Pancreas (tissue), 10 donors: Measurements from ENCODE around the gene SRPRB. TPM values are rescaled to one million over a fixed set of nuclear protein-coding genes. Genes with fewer than 3 reads are reported as not detected.

Source experiments
- ATAC-seq, 4 donors: fragments of 200-7000 bp; cut with Tn5 transposase; one replicate each; pipeline versions ENCODE4 v1.8.0 to v1.9.1; 2020; ENCODE audit warnings: mild to moderate bottlenecking in 4 of 4, moderate library complexity in 4 of 4
- DNase-seq, 6 donors: peaks; one replicate each; pipeline ENCODE4 v3.0.0-alpha.2; 2020
- FAIRE-seq: peaks from 2 replicates; lab custom pipeline; 2012; peaks lifted over from hg19 to GRCh38; lab: Jason Lieb, UNC
- H3K27ac ChIP-seq, 4 donors: fragments of 200-600 bp; sonication (generic); 1 replicate in 3 of 4; 2 replicates in 1 of 4; pipeline versions ENCODE4 v1.5.0 to v1.8.0; 2020
- H3K27me3 ChIP-seq, 4 donors: fragments of 200-600 bp; one replicate each; pipeline ENCODE4 v1.8.0; 2021
- H3K36me3 ChIP-seq, 3 donors: fragments of 200-600 bp; sonication (generic) in 1 of 3; one replicate each; pipeline versions ENCODE4 v1.5.0 to v1.8.0; 2020 to 2021
- H3K4me1 ChIP-seq, 3 donors: fragments of 200-600 bp; one replicate each; pipeline ENCODE4 v1.8.0; 2021
- H3K4me3 ChIP-seq, 4 donors: fragments of 200-600 bp; sonication (generic) in 2 of 4; one replicate each; pipeline versions ENCODE4 v1.5.0 to v1.8.0; 2020 to 2021
- H3K9me3 ChIP-seq, 4 donors: fragments of 200-600 bp; one replicate each; pipeline ENCODE4 v1.8.0; 2021
- WGBS, 2 donors: extraction: QIAGEN DNeasy Blood & Tissue Kit; methylation state at CpG; one replicate each; pipeline ENCODE4 v1.1.7; 2013; 5-methylcytosine and 5-hydroxymethylcytosine counted together
- intact Hi-C, 3 donors: fragments of 100-400 bp; cut with DNase I; formaldehyde crosslinking; loops; one replicate each; pipeline versions ENCODE4 v1.11.1 to v1.14.2; 2022
- polyA plus RNA-seq, 2 donors: library from polyadenylated mRNA; stranded (reverse); fragments of 200-250 nt; gene quantifications; one replicate each; pipeline ENCODE4 v1.2.3, GENCODE V29; 2013
- total RNA-seq, 6 donors: library from RNA; stranded (reverse); fragmentation: NEBNext Ultra II Directional in 4 of 6; extraction: Animal tissue kit (Norgen Biotek cat#: 25700) in 4 of 6; gene quantifications; one replicate each; pipeline versions ENCODE4 v1.2.1 to v1.2.4, GENCODE V29; 2021 to 2023
- TF ChIP-seq, protein P1 (sequence below), 4 donors: fragments of 200-600 bp; sonication (generic) in 3 of 4; IDR thresholded peaks; one replicate each; pipeline versions ENCODE4 v1.5.0 to v1.8.0; 2021; ENCODE audit warnings: antibody characterized with exemption in 4 of 4
- donor health status: healthy with polysubstance abuse.
- donor health status: DM: no; HTN: no; CAD: no; lungs with moderate emphysema.
- donor health status: DM: no; HTN: no; CAD: no.
- donor health status: control.
- donor health status: control.
- donor health status: Bipolar disorder and iron deficiency.
- donor health status: DM: yes; HTN: yes; CAD: no.
- donor health status: DM: no; HTN: no; CAD: no.
- donor health status: DM: no; HTN: no; CAD: no.
- donor health status: DM: yes; HTN: yes; CAD: no.

The SRPRB gene
- total and polyA plus RNA-seq, 8 donors: 37.0 to 132 (median 75.3) TPM

DNA sequence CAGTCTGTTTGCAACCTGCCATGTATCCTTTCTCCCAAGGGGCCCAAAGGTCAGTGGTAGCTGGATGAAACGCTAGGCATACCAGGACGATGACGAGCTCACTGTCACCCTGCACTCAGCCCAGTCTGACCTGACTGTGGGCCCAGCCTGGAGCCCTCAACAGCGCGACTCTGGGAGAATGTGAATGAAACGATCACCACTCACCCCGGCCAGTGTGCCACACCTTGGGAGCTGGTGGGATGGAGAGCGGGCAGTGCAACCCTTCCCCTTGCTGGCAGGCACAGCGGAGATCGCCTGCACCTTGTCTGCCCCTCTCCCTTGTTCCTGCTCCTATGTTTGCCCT, 27.2 kb downstream of the SRPRB start:
- ATAC-seq (no peak), DNase-seq (no peak), FAIRE-seq (no peak)
- intact Hi-C loops: no loop called here
- no peaks in the 10 kb centered on the region for H3K9me3 ChIP-seq
- 90 to 91% methylated on average over 10 of the region's 10 CpGs for WGBS, 2 donors
- no peak overlapping the region for H3K4me3 ChIP-seq
- TF ChIP-seq, protein P1, sequence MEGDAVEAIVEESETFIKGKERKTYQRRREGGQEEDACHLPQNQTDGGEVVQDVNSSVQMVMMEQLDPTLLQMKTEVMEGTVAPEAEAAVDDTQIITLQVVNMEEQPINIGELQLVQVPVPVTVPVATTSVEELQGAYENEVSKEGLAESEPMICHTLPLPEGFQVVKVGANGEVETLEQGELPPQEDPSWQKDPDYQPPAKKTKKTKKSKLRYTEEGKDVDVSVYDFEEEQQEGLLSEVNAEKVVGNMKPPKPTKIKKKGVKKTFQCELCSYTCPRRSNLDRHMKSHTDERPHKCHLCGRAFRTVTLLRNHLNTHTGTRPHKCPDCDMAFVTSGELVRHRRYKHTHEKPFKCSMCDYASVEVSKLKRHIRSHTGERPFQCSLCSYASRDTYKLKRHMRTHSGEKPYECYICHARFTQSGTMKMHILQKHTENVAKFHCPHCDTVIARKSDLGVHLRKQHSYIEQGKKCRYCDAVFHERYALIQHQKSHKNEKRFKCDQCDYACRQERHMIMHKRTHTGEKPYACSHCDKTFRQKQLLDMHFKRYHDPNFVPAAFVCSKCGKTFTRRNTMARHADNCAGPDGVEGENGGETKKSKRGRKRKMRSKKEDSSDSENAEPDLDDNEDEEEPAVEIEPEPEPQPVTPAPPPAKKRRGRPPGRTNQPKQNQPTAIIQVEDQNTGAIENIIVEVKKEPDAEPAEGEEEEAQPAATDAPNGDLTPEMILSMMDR (IDR thresholded peaks at IDR 0.05): no peak
- H3K27me3 ChIP-seq: no peaks in the 10 kb centered on the region
- no peaks in the 10 kb centered on the region for H3K36me3 ChIP-seq
- no peaks in the 10 kb centered on the region for H3K4me1 ChIP-seq
- H3K27ac ChIP-seq: no peak overlapping the region

DNA sequence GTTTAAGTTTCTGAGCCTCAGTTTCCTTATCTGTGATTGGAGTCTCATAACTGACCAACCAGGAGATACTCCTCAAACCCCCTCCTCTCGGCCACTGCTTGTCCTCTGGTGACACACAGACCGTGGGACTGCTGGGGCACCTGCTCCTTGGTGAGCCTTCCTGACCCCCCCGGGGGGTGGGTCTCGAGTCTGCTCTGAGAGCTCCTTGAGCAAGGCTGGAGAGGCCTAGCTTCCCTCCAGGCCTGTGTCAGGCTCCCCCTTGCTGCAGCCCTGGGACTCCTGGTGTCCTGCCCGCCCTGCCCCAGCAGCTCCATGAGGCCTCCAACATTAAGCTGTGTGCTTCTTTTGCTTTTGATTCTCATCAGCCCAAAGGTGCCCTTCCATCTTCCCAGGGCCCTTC, 27.7 kb downstream of the SRPRB start:
- no peaks in the 10 kb centered on the region for H3K4me1 ChIP-seq
- TF ChIP-seq, protein P1 (IDR thresholded peaks at IDR 0.05): no peak
- ATAC-seq (no peak), DNase-seq (peak in 1 of 6 donors; percentile 66), FAIRE-seq (no peak)
- H3K4me3 ChIP-seq: no peak overlapping the region
- H3K27ac ChIP-seq: no peak overlapping the region
- intact Hi-C loops: no loop called here
- H3K27me3 ChIP-seq: no peaks in the 10 kb centered on the region
- no peaks in the 10 kb centered on the region for H3K36me3 ChIP-seq
- H3K9me3 ChIP-seq: no peaks in the 10 kb centered on the region
- WGBS, 2 donors: 82 to 94% methylated on average over 5 of the region's 5 CpGs

DNA sequence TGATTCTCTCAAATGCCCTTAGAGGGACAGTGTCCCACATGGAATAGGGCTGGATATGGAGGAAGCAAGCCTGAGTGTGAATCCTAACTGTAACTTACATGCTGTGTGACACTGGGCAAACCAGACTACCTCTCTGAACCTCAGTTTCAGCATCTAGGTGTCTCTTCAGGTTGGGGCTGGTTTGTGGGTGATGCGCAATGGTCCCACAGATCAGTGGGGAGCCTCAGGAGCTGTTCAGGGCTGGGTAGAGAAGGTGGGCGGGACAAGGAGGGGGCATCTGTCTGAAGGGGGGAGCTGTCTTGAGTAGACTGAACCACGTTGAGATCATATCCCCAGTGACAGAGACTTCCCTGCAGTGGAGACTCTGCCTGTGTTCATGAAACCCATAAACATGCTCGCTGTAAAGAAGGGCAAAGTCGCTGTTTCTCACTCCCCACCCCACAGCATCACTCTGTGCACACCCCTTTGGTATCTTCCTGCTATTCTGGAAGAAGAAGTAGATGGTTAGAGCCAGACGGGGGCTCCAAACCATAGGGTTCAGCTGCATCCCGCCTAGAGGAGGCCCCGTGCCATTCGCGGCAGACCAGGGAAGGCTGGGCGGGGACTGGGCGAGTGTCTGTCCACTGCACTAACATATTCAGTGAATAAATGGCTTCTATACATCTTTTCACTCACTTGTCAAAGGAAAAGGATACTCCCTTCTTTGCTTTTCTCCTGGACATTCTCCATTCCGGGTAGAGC, 28.4 kb downstream of the SRPRB start:
- H3K27me3 ChIP-seq: no peaks in the 10 kb centered on the region
- FAIRE-seq (no peak), DNase-seq (no peak)

DNA sequence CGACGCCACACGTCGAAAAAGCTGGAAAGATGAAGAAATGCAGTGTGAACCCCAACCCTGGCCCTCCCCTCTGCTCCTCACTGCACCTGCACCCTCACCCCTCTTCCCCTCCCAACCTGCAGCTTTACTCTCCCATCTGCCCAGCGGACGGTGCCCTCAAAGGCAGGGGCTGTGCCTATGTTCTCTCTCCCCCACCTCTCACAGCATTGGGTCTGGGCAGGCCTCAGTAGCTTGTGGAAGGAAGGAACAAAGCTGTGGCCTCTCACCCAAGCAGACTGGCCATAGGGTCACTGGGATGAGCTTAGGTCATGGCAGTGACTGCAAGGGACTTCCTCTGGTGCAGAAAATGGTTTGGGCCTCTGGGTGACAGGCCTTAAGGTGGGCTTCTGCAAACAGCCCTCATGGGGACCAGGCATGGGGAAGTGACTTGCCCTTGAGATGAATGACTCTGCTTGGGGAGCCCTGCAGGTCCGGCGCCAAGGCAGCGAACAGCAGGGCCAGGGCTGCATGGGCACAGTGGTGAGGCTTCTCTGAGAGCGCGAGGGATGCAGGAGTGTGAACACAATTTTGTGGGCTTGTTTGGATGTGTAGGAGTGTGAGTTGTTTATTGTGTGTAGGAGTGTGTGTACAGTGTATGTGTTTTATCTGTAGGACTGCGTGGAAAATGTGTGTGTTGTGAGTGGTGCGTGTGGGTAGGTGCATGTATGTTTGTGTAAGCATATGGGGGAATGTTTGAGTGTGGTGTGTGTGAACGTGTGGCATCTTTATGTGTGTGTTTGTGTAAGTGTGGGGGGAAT, 29.2 kb downstream of the SRPRB start:
- Histone ChIP-seq H3K27me3 (no peaks in the 10 kb centered on the region), H3K4me1 (no peaks in the 10 kb centered on the region), H3K4me3 (no peak overlapping the region), H3K9me3 (no peaks in the 10 kb centered on the region), H3K27ac (no peak overlapping the region), H3K36me3 (no peaks in the 10 kb centered on the region)
- intact Hi-C loops: no loop called here
- TF ChIP-seq, protein P1 (IDR thresholded peaks at IDR 0.05): no peak
- no peak for FAIRE-seq
- no peak for ATAC-seq
- DNase-seq: no peak
- WGBS, 2 donors: 92 to 93% methylated on average over 14 of the region's 14 CpGs

More for the DNA sequence above, 28.4 kb downstream of the SRPRB start:
- WGBS, 2 donors: 90 to 91% methylated on average over 13 of the region's 13 CpGs
- TF ChIP-seq, protein P1 (IDR thresholded peaks at IDR 0.05): no peak
- no peaks in the 10 kb centered on the region for H3K9me3 ChIP-seq
- no peaks in the 10 kb centered on the region for H3K4me1 ChIP-seq
- no peaks in the 10 kb centered on the region for H3K36me3 ChIP-seq
- no peak overlapping the region for H3K27ac ChIP-seq
- H3K4me3 ChIP-seq: no peak overlapping the region
- intact Hi-C loops: no loop called here
- no peak for ATAC-seq

DNA sequence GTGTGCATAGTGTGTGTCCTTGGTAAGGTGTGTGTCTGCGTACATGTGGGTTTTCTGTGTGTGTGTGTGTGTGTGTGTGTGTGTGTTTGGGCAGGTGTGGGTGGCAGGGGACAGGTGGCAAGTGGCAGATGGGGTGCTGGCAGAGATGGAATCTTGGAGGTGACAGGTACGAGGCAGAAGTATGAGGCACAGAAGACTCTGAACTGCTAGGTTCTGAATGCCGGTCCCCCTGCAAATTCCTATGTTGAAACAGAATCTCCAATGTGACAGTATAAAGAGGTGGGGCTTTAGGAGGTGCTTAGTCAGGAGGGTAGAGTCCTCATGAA, 29.8 kb downstream of the SRPRB start:
- Histone ChIP-seq H3K27ac (no peak overlapping the region), H3K27me3 (no peaks in the 10 kb centered on the region), H3K4me1 (no peaks in the 10 kb centered on the region), H3K9me3 (no peaks in the 10 kb centered on the region), H3K36me3 (no peaks in the 10 kb centered on the region), H3K4me3 (no peak overlapping the region)
- intact Hi-C loops: no loop called here
- no peak for DNase-seq
- WGBS, 2 donors: 83 to 85% methylated on average over 3 of the region's 3 CpGs
- no peak for FAIRE-seq
- no peak for ATAC-seq
- TF ChIP-seq, protein P1 (IDR thresholded peaks at IDR 0.05): no peak
